HG02884 (cell line): Measurements from ENCODE around the gene DIP2A.
A peak's percentile ranks its signal among the peaks of the same experiment; 100 is the strongest.

Source experiments
- ATAC-seq: cut with Tn5 transposase; IDR thresholded peaks from one replicate; pipeline ENCODE4 v1.9.1; 2021; ENCODE audit warnings: mild to moderate bottlenecking, moderate library complexity; ENCODE audit not compliant: unreplicated experiment

The DIP2A gene

GRCh38 chr21:46458315-46459023 is at the start of gene DIP2A:
Gene DIP2A (plus strand): TSS chr21:46458891. CDS start chr21:46459132, 241 bp downstream.
- peak; percentile 92 for ATAC-seq

GRCh38 chr21:46409641-46410406 is 48.9 kb upstream of the DIP2A start:
- no peak for ATAC-seq

GRCh38 chr21:46410516-46410915 is 48.2 kb upstream of the DIP2A start:
- no peak for ATAC-seq

- ATAC-seq, result no peak
These were observed 47.5 kb upstream of the DIP2A start for GRCh38 chr21:46411236-46411635.

- no peak for ATAC-seq
These were observed 47.0 kb upstream of the DIP2A start for GRCh38 chr21:46411691-46412090.

- ATAC-seq, result no peak
These were observed 45.9 kb upstream of the DIP2A start for GRCh38 chr21:46412521-46413364.

- no peak for ATAC-seq
These were observed 45.4 kb upstream of the DIP2A start for GRCh38 chr21:46413365-46413696.

- ATAC-seq, result no peak
These were observed 43.8 kb upstream of the DIP2A start for GRCh38 chr21:46414965-46415275.

- no peak for ATAC-seq
These were observed 42.1 kb upstream of the DIP2A start for GRCh38 chr21:46416551-46416950.

GRCh38 chr21:46418265-46418946 is 40.3 kb upstream of the DIP2A start:
- ATAC-seq, result no peak

- no peak for ATAC-seq
These were observed 38.2 kb upstream of the DIP2A start for GRCh38 chr21:46420241-46421190.

- no peak for ATAC-seq
These were observed 37.4 kb upstream of the DIP2A start for GRCh38 chr21:46421191-46421750.

GRCh38 chr21:46421756-46422555 is 36.7 kb upstream of the DIP2A start:
- ATAC-seq, result no peak

- no peak for ATAC-seq
These were observed 36.0 kb upstream of the DIP2A start for GRCh38 chr21:46422636-46423241.

GRCh38 chr21:46423546-46424038 is 35.1 kb upstream of the DIP2A start:
- no peak for ATAC-seq

- ATAC-seq, result no peak
These were observed 34.6 kb upstream of the DIP2A start for GRCh38 chr21:46424039-46424591.

- no peak for ATAC-seq
These were observed 34.1 kb upstream of the DIP2A start for GRCh38 chr21:46424621-46425020.

- ATAC-seq, result no peak
These were observed 33.6 kb upstream of the DIP2A start for GRCh38 chr21:46425041-46425440.
